ENCODE measurements around the gene EFCAB5. TPM values are rescaled to one million over a fixed set of nuclear protein-coding genes. Genes with fewer than 3 reads are reported as not detected.
A peak's percentile ranks its signal among the peaks of the same experiment; 100 is the strongest.

The EFCAB5 gene
- total and polyA plus RNA-seq, 2 donors (not counting 1 experiment from before 2014, with no cell fraction given) = 0.54 to 3.0 TPM

- H3K4me1 ChIP-seq (ENCODE audit: control insufficient read depth in 2 of 2, insufficient read depth in 2 of 2, low read length in 2 of 2) = peaks cover 26 to 30% of the 10 kb centered on the region in 2 donors
- H3K27me3 Mint-ChIP-seq = no peaks in the 10 kb centered on the region
- H4K20me1 ChIP-seq (ENCODE audit: control insufficient read depth, insufficient read depth, low read length, poor library complexity, severe bottlenecking) = no peaks in the 10 kb centered on the region
- ChIA-PET CTCF (interaction anchor here (0.6 to 11.3 kb wide), 59 partner anchors 8 to 783 kb away, joined by 3 to 359 read pairs (median 5); partner anchors contain the start of gene EFCAB5), POLR2A (interaction anchor here (0.7 to 2.6 kb wide), 10 partner anchors 28 to 350 kb away, joined by 3 to 18 read pairs (median 7); no protein-coding TSS in a partner anchor)
- TF ChIP-seq EZH2 (IDR thresholded peaks at IDR 0.05; ENCODE audit: borderline replicate concordance, insufficient read depth, low read depth, low read length, poor library complexity, severe bottlenecking) (no peak), CTCF (IDR thresholded peaks at IDR 0.05) (peak; percentile 91)
- peak overlapping the region; percentile 28 to 86 for H3K27ac ChIP-seq (ENCODE audit: low read length in 2 of 2)
- no peaks in the 10 kb centered on the region for H3K9me3 Mint-ChIP-seq (ENCODE audit: insufficient read depth)
- H3K4me1 Mint-ChIP-seq = peaks cover 34% of the 10 kb centered on the region
- no peaks in the 10 kb centered on the region for H3K27me3 ChIP-seq (replicated peaks in 1 of 4; ENCODE audit: control extremely low read depth in 1 of 4, control insufficient read depth in 3 of 4, insufficient read depth in 4 of 4, low read length in 3 of 4)
- H3K4me2 ChIP-seq (replicated peaks; ENCODE audit: low read depth, low read length, poor library complexity, severe bottlenecking) = peak overlapping the region; percentile 84
- WGBS (ENCODE audit: insufficient coverage) = 0% methylated on average over 2 of the region's 3 CpGs
- peaks cover 31% of the 10 kb centered on the region for H3K79me2 ChIP-seq (ENCODE audit: control insufficient read depth, insufficient read depth, low read length)
- intact Hi-C loops (cut with micrococcal nuclease) = loop anchor here (1.0 to 5.0 kb wide), 11 partner anchors 64 to 1377 kb away; partner anchors contain the start of genes ABHD15, NUFIP2 and TP53I13
- H3K9me3 ChIP-seq (ENCODE audit: control extremely low read depth in 1 of 3, control insufficient read depth in 2 of 3, insufficient read depth in 1 of 3, low read length in 2 of 3) = no peaks in the 10 kb centered on the region
- no peaks in the 10 kb centered on the region for H3K36me3 ChIP-seq (replicated peaks in 1 of 2; ENCODE audit: control extremely low read depth in 1 of 2, control insufficient read depth in 1 of 2, extremely low read depth in 1 of 2, insufficient read depth in 2 of 2, low read length in 1 of 2)
- ATAC-seq (ENCODE audit: low read depth) (peak; percentile 71), DNase-seq (peak; percentile 92)
- H2AFZ ChIP-seq (ENCODE audit: insufficient read depth, low read depth, low read length, poor library complexity, severe bottlenecking) = peak overlapping the region; percentile 77
- peak overlapping the region; percentile 83 for H3K9ac ChIP-seq (ENCODE audit: low read length)
- no peak overlapping the region for H3K27ac Mint-ChIP-seq
- no peak overlapping the region for H3K4me3 Mint-ChIP-seq
- peak overlapping the region; percentile 77 to 94 (median 86) for H3K4me3 ChIP-seq (ENCODE audit: control extremely low read depth in 1 of 5, extremely low read depth in 1 of 5, insufficient read depth in 1 of 5, low read depth in 2 of 5, low read length in 4 of 5)
These were observed 10.1 kb upstream of the EFCAB5 start for GRCh38 chr17:29931231-29931932.

GRCh38 chr17:29933379-29933778, 8.1 kb upstream of the EFCAB5 start:
- H3K27me3 ChIP-seq (replicated peaks in 1 of 4; ENCODE audit: control extremely low read depth in 1 of 4, control insufficient read depth in 3 of 4, insufficient read depth in 4 of 4, low read length in 3 of 4) = no peaks in the 10 kb centered on the region
- H3K4me2 ChIP-seq (replicated peaks; ENCODE audit: low read depth, low read length, poor library complexity, severe bottlenecking) = no peak overlapping the region
- H3K4me3 ChIP-seq (ENCODE audit: control extremely low read depth in 1 of 5, extremely low read depth in 1 of 5, insufficient read depth in 1 of 5, low read depth in 2 of 5, low read length in 4 of 5) = no peak overlapping the region
- no peak for ATAC-seq (ENCODE audit: low read depth)
- no peak overlapping the region for H3K9ac ChIP-seq (ENCODE audit: low read length)
- WGBS (ENCODE audit: insufficient coverage) = no CpG with 5 or more reads among the region's 2 CpGs
- H3K27me3 Mint-ChIP-seq = no peaks in the 10 kb centered on the region
- H3K27ac Mint-ChIP-seq = no peak overlapping the region
- DNase-seq = no peak
- POLR2A ChIA-PET = interaction anchor here (0.6 kb wide), 1 partner anchor 1631 kb away, joined by 3 read pairs; no protein-coding TSS in a partner anchor
- H3K36me3 ChIP-seq (replicated peaks in 1 of 2; ENCODE audit: control extremely low read depth in 1 of 2, control insufficient read depth in 1 of 2, extremely low read depth in 1 of 2, insufficient read depth in 2 of 2, low read length in 1 of 2) = no peaks in the 10 kb centered on the region
- no peaks in the 10 kb centered on the region for H3K9me3 ChIP-seq (ENCODE audit: control extremely low read depth in 1 of 3, control insufficient read depth in 2 of 3, insufficient read depth in 1 of 3, low read length in 2 of 3)
- no peak overlapping the region for H2AFZ ChIP-seq (ENCODE audit: insufficient read depth, low read depth, low read length, poor library complexity, severe bottlenecking)
- H3K4me1 Mint-ChIP-seq = peaks cover 15% of the 10 kb centered on the region
- no peak overlapping the region for H3K4me3 Mint-ChIP-seq
- TF ChIP-seq EZH2 (IDR thresholded peaks at IDR 0.05; ENCODE audit: borderline replicate concordance, insufficient read depth, low read depth, low read length, poor library complexity, severe bottlenecking) (no peak), CTCF (IDR thresholded peaks at IDR 0.05) (no peak)
- H3K79me2 ChIP-seq (ENCODE audit: control insufficient read depth, insufficient read depth, low read length) = peaks cover 11% of the 10 kb centered on the region
- no peak overlapping the region for H3K27ac ChIP-seq (ENCODE audit: low read length in 2 of 2)
- intact Hi-C loops (cut with micrococcal nuclease) = loop anchor here (5.0 kb wide), 1 partner anchor 366 kb away; the partner anchor contains the start of genes ABHD15 and TP53I13
- H4K20me1 ChIP-seq (ENCODE audit: control insufficient read depth, insufficient read depth, low read length, poor library complexity, severe bottlenecking) = no peaks in the 10 kb centered on the region
- H3K4me1 ChIP-seq (ENCODE audit: control insufficient read depth in 2 of 2, insufficient read depth in 2 of 2, low read length in 2 of 2) = peaks cover 18 to 24% of the 10 kb centered on the region in 2 donors
- no peaks in the 10 kb centered on the region for H3K9me3 Mint-ChIP-seq (ENCODE audit: insufficient read depth)
- CTCF ChIA-PET = interaction anchor here (1.0 to 11.3 kb wide), 5 partner anchors 13 to 294 kb away, joined by 3 to 359 read pairs (median 9); no protein-coding TSS in a partner anchor
